OCI-LY7 (cell line): ENCODE measurements around the gene GRAMD2A. TPM values are rescaled to one million over a fixed set of nuclear protein-coding genes. Genes with fewer than 3 reads are reported as not detected.

Experiments used
- BruUV-seq: library from RNA; stranded (reverse); fragments of 400-500 nt; replicated peaks from 2 replicates; lab custom pipeline; 2021; lab: Mats Ljungman, UMichigan
- CTCF ChIA-PET: fragments of 300-600 bp; sonication (Branson Sonifier 250); formaldehyde crosslinking; loops from one replicate; lab custom pipeline; 2022; ENCODE audit warnings: antibody characterized with exemption; ENCODE audit not compliant: unreplicated experiment; lab: Charles Lee
- POLR2A ChIA-PET: fragments of 300-600 bp; sonication (Branson Sonifier 250); formaldehyde crosslinking; loops from one replicate; lab custom pipeline; 2022; ENCODE audit warnings: antibody characterized with exemption; lab: Charles Lee
- DNase-seq: peaks from one replicate; pipeline ENCODE4 v3.0.0-alpha.2; 2015; ENCODE audit warnings: low spot score
- H2AFZ ChIP-seq: fragments of 200-600 bp; sonication (generic), shearing (Covaris generic); 2 replicates; pipeline ENCODE4 v1.6.1; 2014; ENCODE audit warnings: mild to moderate bottlenecking, antibody characterized with exemption, low read length, moderate library complexity
- H3K27ac ChIP-seq: fragments of 200-600 bp; sonication (generic); 2 replicates; pipeline ENCODE4 v1.5.1; 2014; ENCODE audit warnings: mixed run types, low read depth, mild to moderate bottlenecking, moderate library complexity, low read length, inconsistent platforms; ENCODE audit not compliant: poor library complexity, severe bottlenecking
- H3K36me3 ChIP-seq: fragments of 200-600 bp; sonication (generic); 2 replicates; pipeline ENCODE4 v1.6.1; 2014; ENCODE audit warnings: mild to moderate bottlenecking, antibody characterized with exemption, low read length, moderate library complexity, mixed read lengths; ENCODE audit not compliant: insufficient read depth
- H3K4me1 ChIP-seq: fragments of 200-600 bp; sonication (generic); 2 replicates; pipeline ENCODE4 v1.5.1; 2014; ENCODE audit warnings: mild to moderate bottlenecking, low read length; ENCODE audit not compliant: insufficient read depth, poor library complexity, severe bottlenecking
- H3K4me2 ChIP-seq: fragments of 200-600 bp; sonication (generic); 2 replicates; pipeline ENCODE4 v1.6.1; 2014; ENCODE audit warnings: mild to moderate bottlenecking, low read length
- H3K4me3 ChIP-seq: fragments of 200-600 bp; sonication (generic); 2 replicates; pipeline ENCODE4 v1.5.1; 2014; ENCODE audit warnings: mild to moderate bottlenecking, low read depth, low read length; ENCODE audit not compliant: poor library complexity, severe bottlenecking
- H3K79me2 ChIP-seq: fragments of 200-600 bp; sonication (generic); 2 replicates; pipeline ENCODE4 v1.6.1; 2016; ENCODE audit warnings: low read depth, mild to moderate bottlenecking, low read length, moderate library complexity, mixed read lengths; ENCODE audit not compliant: insufficient read depth
- H3K9me2 ChIP-seq: fragments of 200-600 bp; sonication (generic); 2 replicates; pipeline ENCODE4 v1.6.1; 2016; ENCODE audit warnings: mild to moderate bottlenecking, low read length, mixed read lengths; ENCODE audit not compliant: insufficient read depth
- H3K9me3 ChIP-seq: fragments of 200-600 bp; sonication (generic); 2 replicates; pipeline ENCODE4 v1.6.1; 2014; ENCODE audit warnings: mild to moderate bottlenecking, mixed run types, low read length, mixed read lengths
- H4K20me1 ChIP-seq: fragments of 200-600 bp; sonication (generic); 2 replicates; pipeline ENCODE4 v1.6.1; 2014; ENCODE audit warnings: mild to moderate bottlenecking, antibody characterized with exemption, low read length, moderate library complexity, mixed read lengths; ENCODE audit not compliant: insufficient read depth
- EZH2phosphoT487 ChIP-seq: fragments of 200-600 bp; sonication (generic); IDR thresholded peaks from 2 replicates; pipeline ENCODE4 v1.6.1; 2018; ENCODE audit warnings: low read depth, borderline replicate concordance, mild to moderate bottlenecking, mixed run types, antibody characterized with exemption, low read length, moderate library complexity, mixed read lengths
- intact Hi-C: fragments of 100-400 bp; cut with micrococcal nuclease; formaldehyde crosslinking; loops from one replicate; pipeline ENCODE4 v1.10.0; 2022; ENCODE audit not compliant: unreplicated experiment
- total RNA-seq, 2 experiments: library from RNA; depleted of rRNA in 1 of 2; stranded (reverse); fragments of >200 nt in 1 of 2; shearing (Covaris generic) in 1 of 2; gene quantifications; 2 replicates each; pipeline ENCODE4 v1.2.3, GENCODE V29; 2014 to 2022
- TF ChIP-seq, protein P1 (sequence below): fragments of 200-600 bp; sonication (generic); conservative IDR thresholded peaks from 2 replicates; pipeline ENCODE4 v1.5.1; 2014; ENCODE audit warnings: mild to moderate bottlenecking, antibody characterized with exemption, low read length, moderate library complexity, mixed read lengths

Gene GRAMD2A
- total RNA-seq, 2 experiments from 2014 or later = not detected

DNA sequence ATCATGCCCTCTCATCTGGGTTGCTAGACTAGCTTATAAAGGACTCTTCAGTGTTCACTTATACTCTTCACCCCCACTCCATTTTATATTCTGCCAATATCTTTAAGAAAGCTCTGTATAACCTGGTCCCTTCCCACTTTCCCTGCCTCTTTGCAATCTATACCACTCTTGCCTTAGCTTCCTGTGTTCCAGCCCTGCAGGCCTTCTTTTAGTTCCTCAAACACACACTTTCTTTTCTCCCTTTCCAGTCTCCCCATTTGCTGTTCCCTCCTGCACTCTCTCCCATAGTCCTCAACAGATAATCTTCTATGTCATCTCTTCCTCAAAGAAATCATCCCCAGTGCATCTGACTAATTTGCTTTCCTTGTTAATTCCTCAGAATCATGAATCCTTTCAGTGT, 50.7 kb downstream of the GRAMD2A start:
- no TSS peak for BruUV-seq
- POLR2A ChIA-PET = no interaction called here

DNA sequence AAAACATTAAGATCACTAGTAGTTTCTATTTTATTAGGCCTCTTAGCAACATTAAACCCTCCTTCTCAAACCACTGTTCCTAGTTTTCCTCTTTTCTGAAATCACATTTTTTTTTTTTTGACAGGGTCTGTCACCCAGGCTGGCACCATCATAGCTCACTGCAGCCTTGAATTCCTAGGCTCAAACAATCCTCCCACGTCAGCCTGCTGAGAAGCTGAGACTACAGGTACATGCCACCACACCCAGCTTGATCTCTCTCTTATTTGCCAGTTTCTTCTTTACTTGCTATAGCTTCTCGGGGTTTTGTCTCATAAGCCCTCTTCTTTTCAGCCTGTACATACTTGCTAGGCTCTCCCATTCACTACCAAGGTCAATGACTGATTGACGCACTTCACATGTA, 51.4 kb downstream of the GRAMD2A start:
- H2AFZ ChIP-seq = no peak overlapping the region
- no peaks in the 10 kb centered on the region for H3K79me2 ChIP-seq
- no peaks in the 10 kb centered on the region for H3K9me3 ChIP-seq
- no peaks in the 10 kb centered on the region for H3K9me2 ChIP-seq
- POLR2A ChIA-PET = interaction anchor here (0.9 kb wide), 1 partner anchor 23 kb away, joined by 3 read pairs; no protein-coding TSS in a partner anchor
- no peak for DNase-seq
- H3K4me2 ChIP-seq = no peak overlapping the region
- CTCF ChIA-PET = no interaction called here
- no peaks in the 10 kb centered on the region for H3K36me3 ChIP-seq
- no peak overlapping the region for H3K27ac ChIP-seq
- intact Hi-C loops = no loop called here
- no TSS peak for BruUV-seq
- no peaks in the 10 kb centered on the region for H4K20me1 ChIP-seq
- no peak for TF ChIP-seq EZH2phosphoT487
- TF ChIP-seq, protein P1, sequence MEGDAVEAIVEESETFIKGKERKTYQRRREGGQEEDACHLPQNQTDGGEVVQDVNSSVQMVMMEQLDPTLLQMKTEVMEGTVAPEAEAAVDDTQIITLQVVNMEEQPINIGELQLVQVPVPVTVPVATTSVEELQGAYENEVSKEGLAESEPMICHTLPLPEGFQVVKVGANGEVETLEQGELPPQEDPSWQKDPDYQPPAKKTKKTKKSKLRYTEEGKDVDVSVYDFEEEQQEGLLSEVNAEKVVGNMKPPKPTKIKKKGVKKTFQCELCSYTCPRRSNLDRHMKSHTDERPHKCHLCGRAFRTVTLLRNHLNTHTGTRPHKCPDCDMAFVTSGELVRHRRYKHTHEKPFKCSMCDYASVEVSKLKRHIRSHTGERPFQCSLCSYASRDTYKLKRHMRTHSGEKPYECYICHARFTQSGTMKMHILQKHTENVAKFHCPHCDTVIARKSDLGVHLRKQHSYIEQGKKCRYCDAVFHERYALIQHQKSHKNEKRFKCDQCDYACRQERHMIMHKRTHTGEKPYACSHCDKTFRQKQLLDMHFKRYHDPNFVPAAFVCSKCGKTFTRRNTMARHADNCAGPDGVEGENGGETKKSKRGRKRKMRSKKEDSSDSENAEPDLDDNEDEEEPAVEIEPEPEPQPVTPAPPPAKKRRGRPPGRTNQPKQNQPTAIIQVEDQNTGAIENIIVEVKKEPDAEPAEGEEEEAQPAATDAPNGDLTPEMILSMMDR = no peak
- no peak overlapping the region for H3K4me3 ChIP-seq
- peaks cover 7% of the 10 kb centered on the region for H3K4me1 ChIP-seq

More for the DNA sequence above, 50.7 kb downstream of the GRAMD2A start:
- Histone ChIP-seq H3K9me2 (no peaks in the 10 kb centered on the region), H3K79me2 (no peaks in the 10 kb centered on the region), H3K27ac (no peak overlapping the region), H2AFZ (no peak overlapping the region), H3K4me2 (no peak overlapping the region), H3K36me3 (no peaks in the 10 kb centered on the region), H3K4me3 (no peak overlapping the region), H3K9me3 (no peaks in the 10 kb centered on the region), H4K20me1 (no peaks in the 10 kb centered on the region), H3K4me1 (peaks cover under 1% of the 10 kb centered on the region)
- intact Hi-C loops = no loop called here
- TF ChIP-seq, protein P1 = no peak
- no peak for TF ChIP-seq EZH2phosphoT487
- DNase-seq = no peak
- CTCF ChIA-PET = no interaction called here
